ENCODE results near the gene ZNRF2.

DNA sequence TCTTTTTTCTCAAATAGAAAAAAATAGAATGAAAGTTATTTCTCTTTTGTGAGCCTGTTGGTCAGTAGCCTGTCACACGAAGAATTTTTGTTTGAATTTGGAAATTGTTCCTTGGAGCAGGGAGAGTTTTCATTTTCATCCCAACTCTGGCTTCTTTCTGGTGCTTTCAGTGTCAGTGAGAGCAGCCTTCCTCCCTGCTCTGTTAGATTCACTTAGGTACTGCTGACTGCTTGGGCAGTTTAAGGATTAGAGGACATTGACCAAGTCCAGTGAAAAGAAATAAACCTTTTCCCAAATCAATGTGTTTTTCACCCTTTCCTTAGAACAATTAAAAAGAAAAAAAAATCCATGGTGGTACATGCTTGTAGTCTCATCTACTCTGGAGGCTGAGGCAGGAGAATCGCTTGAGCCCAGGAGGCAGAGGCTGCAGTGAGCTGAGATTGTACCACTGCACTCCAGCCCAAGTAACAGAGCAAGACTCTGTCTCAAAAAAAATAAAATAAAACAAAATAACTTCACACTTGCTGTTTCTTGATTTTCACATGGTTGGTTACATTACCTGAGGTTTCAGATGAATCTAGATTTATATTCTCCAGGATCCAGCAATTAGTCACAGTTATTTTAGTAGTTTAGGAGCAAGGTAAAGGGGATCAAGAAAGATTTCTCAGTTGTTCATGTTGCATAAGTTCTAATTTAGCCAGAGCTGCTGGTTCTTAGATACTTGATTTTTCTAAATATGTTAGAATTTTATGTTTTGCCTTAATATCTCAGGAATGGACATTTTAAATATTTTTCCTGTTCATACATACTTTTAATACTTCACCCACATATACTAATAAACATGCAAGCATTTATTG is 63.1 kb downstream of the ZNRF2 start:
- TF ChIP-seq CTCF (IDR thresholded peaks at IDR 0.05 in 4 of 5, conservative IDR thresholded peaks at IDR 0.05 in 1 of 5) (no peak), POLR2A (IDR thresholded peaks at IDR 0.05) (no peak)

Data from gastrocnemius medialis (tissue), 4 donors.